ENCODE measurements around the gene DRAP1. TPM values are rescaled to one million over a fixed set of nuclear protein-coding genes. Genes with fewer than 3 reads are reported as not detected.

Gene DRAP1
- total and polyA plus RNA-seq, 9 of the 15 experiments (the other 6 are each of a cell fraction or from before 2014, with no cell fraction given), result 9.6 to 200 (median 92.9) TPM

GRCh38 chr11:65884716-65885092 is 34.5 kb upstream of the DRAP1 start:
- ChIA-PET CTCF (ENCODE audit: low intra/inter-chr PET ratio) (interaction anchor here (0.6 to 2.7 kb wide), 8 partner anchors 24 to 259 kb away, joined by 3 to 24 read pairs (median 4); partner anchors contain the start of gene MUS81), POLR2A (interaction anchor here (0.6 to 14.4 kb wide), 18 partner anchors 8 to 381 kb away, joined by 3 to 147 read pairs (median 3); partner anchors contain the start of genes CFL1, FOSL1 and MUS81)
- in situ Hi-C loops (cut with MboI) (loop anchor here (5.0 kb wide), 1 partner anchor 103 kb away; no protein-coding TSS in a partner anchor), intact Hi-C loops (cut with micrococcal nuclease) (loop anchor here (1.0 to 5.0 kb wide), 3 partner anchors 102 to 172 kb away; partner anchors contain the start of genes AP5B1 and KAT5)
- Histone ChIP-seq H3K27me3 (ENCODE audit: control insufficient read depth in 2 of 2, insufficient read depth in 2 of 2, low read length in 2 of 2) (no peaks in the 10 kb centered on the region), H3K4me1 (replicated peaks in 1 of 2; ENCODE audit: control insufficient read depth in 2 of 2, insufficient read depth in 2 of 2, low read length in 2 of 2) (peaks cover 11 to 42% of the 10 kb centered on the region in 2 experiments; a peak in 4 of 5 replicates), H2AFZ (ENCODE audit: low read depth, low read length) (no peak overlapping the region), H3K79me2 (ENCODE audit: control insufficient read depth, insufficient read depth, low read length) (peaks cover 13% of the 10 kb centered on the region), H3K9me3 (replicated peaks; ENCODE audit: control insufficient read depth, insufficient read depth, low read depth, low read length) (no peaks in the 10 kb centered on the region), H3K9ac (ENCODE audit: insufficient read depth in 1 of 2, low read depth in 2 of 2, low read length in 2 of 2) (0 out of 4 replicates have a peak overlapping the region, but pooled peaks of 1 of the 2 experiments have one; percentile 1), H3K27ac (ENCODE audit: extremely low read depth, low read depth, low read length) (no peak overlapping the region), H3K36me3 (ENCODE audit: control insufficient read depth, insufficient read depth, low read length) (peaks cover 50% of the 10 kb centered on the region), H3K4me2 (ENCODE audit: insufficient read depth, low read length) (no peak overlapping the region; the same call in 1 of the 2 replicates), H3K9me1 (ENCODE audit: control insufficient read depth, insufficient read depth, low read length) (no peaks in the 10 kb centered on the region), H3K4me3 (no peak overlapping the region), H4K20me1 (replicated peaks; ENCODE audit: control insufficient read depth, insufficient read depth, low read length) (peaks cover 3% of the 10 kb centered on the region; the same call in 1 of the 2 replicates)
- BruUV-seq (replicated peaks), result no TSS peak
- FAIRE-seq, result peak; percentile 81
- peak; percentile 63 for ATAC-seq
- peak; percentile 78 to 85 (median 80) for DNase-seq (ENCODE audit: extremely low read depth in 1 of 4, low spot score in 3 of 4)
- WGBS (ENCODE audit: insufficient coverage, low coverage, missing lambda C conversion rate), result 24% methylated on average over 8 of the region's 9 CpGs
- no peak for TF ChIP-seq MYBL2 (IDR thresholded peaks at IDR 0.05; ENCODE audit: low read depth)
- no peak for TF ChIP-seq MYBL2 (CRISPR knock-in tag; IDR thresholded peaks at IDR 0.05; ENCODE audit: borderline replicate concordance)
- peak; percentile 38; the same call in 1 of the 2 replicates for TF ChIP-seq ZBTB7A (IDR thresholded peaks at IDR 0.05; ENCODE audit: borderline replicate concordance, control insufficient read depth, low read depth, low read length)
- no peak for TF ChIP-seq ZNF146 (CRISPR knock-in tag; IDR thresholded peaks at IDR 0.05; ENCODE audit: unreplicated experiment)
- TF ChIP-seq ELF2 (CRISPR knock-in tag; IDR thresholded peaks at IDR 0.05), result no peak
- no peak for TF ChIP-seq KDM5B (IDR thresholded peaks at IDR 0.05; ENCODE audit: insufficient replicate concordance, low read depth, low read length)
- TF ChIP-seq HLTF (IDR thresholded peaks at IDR 0.05), result no peak
- TF ChIP-seq NRF1 (conservative IDR thresholded peaks at IDR 0.05 in 1 of 2, IDR thresholded peaks at IDR 0.05 in 1 of 2), result no peak
- TF ChIP-seq GABPA (tag; conservative IDR thresholded peaks at IDR 0.05; ENCODE audit: low read depth), result no peak
- no peak for TF ChIP-seq RBM25 (IDR thresholded peaks at IDR 0.05; ENCODE audit: low read depth, low read length, severe bottlenecking)
- no peak for TF ChIP-seq MCM3 (IDR thresholded peaks at IDR 0.05)
- TF ChIP-seq ESRRB (CRISPR knock-in tag; IDR thresholded peaks at IDR 0.05; ENCODE audit: borderline replicate concordance), result no peak
- TF ChIP-seq ZNF655 (CRISPR knock-in tag; IDR thresholded peaks at IDR 0.05), result no peak
- no peak for TF ChIP-seq ZNF785 (CRISPR knock-in tag; IDR thresholded peaks at IDR 0.05)
- TF ChIP-seq BRD9 (IDR thresholded peaks at IDR 0.05; ENCODE audit: low read depth, partially characterized antibody), result no peak
- peak in 2 of 3 experiments; percentile 51 to 65 for TF ChIP-seq YY1 (IDR thresholded peaks at IDR 0.05; ENCODE audit: borderline replicate concordance in 1 of 3, control insufficient read depth in 1 of 3, extremely low read depth in 1 of 3, insufficient read depth in 3 of 3, insufficient read length in 1 of 3, insufficient replicate concordance in 2 of 3, low read depth in 1 of 3, low read length in 2 of 3)
- TF ChIP-seq HMG20A (CRISPR knock-in tag; conservative IDR thresholded peaks at IDR 0.05), result no peak
- no peak for TF ChIP-seq ZNF695 (CRISPR knock-in tag; IDR thresholded peaks at IDR 0.05)
- no peak for TF ChIP-seq ZNF586 (CRISPR knock-in tag; conservative IDR thresholded peaks at IDR 0.05)
- no peak for TF ChIP-seq ZNF778 (CRISPR knock-in tag; IDR thresholded peaks at IDR 0.05)
- TF ChIP-seq OTX1 (CRISPR knock-in tag; IDR thresholded peaks at IDR 0.05), result no peak
- no peak for TF ChIP-seq ZNF24 (IDR thresholded peaks at IDR 0.05)
- no peak for TF ChIP-seq NELFE (IDR thresholded peaks at IDR 0.05; ENCODE audit: insufficient read depth, insufficient read length)
- peak; percentile 29 for TF ChIP-seq NFYB (IDR thresholded peaks at IDR 0.05; ENCODE audit: extremely low read depth, insufficient read length)
